GM20431 (cell line): ENCODE data around the gene ZBTB38.

Experiments
- in situ Hi-C: fragments of 300-500 bp; cut with MseI, MboI; formaldehyde crosslinking; loops from one replicate; pipeline ENCODE4 v1.15.0; 2020; ENCODE audit warnings: low sequenced_read_pairs; ENCODE audit not compliant: unreplicated experiment

ZBTB38 gene

DNA sequence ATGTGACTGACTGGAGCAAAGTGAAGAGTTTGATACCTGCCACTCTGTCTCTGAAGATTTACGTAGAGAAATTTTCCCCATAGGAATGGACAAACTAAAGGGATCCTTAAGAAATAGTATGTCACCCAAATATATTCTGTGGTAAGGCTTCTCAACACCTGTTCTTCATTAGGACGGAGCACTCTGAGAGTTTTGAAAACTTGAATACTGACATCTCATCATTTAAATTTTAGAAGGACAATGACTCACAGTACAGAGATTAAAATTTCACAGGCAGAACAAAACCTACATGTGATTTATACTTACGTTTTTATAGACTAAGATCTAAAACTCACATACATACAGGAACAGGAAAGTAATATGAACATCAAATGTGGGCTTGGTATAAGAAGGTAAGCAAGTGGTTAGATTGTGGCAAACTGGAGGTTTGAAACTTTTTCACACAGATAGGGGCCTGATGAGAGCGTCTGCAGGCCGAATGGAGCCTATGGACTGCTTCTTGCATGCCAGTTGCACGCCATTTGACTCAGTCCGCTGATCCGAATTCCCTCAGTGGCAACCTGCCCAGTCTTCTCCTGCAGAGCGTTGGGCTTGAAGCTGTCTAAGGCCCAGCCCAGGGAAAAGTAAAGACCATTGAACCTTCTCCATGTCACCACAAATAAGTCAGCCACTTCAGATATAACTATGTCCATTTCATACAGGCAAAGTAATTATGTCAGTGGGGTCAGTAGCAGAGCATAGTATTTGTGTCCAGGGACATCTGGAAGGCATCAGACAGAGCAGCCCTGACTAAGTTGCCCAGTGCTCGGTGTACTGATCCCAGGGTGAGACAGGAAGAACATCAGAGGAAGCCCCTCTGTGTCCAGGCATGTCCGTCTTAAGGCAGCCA lies 45.7 kb downstream of the ZBTB38 start:
- in situ Hi-C loops = loop anchor here (10.0 kb wide), 1 partner anchor 59 kb away; no protein-coding TSS in a partner anchor

- in situ Hi-C loops = loop anchor here (10.0 kb wide), 1 partner anchor 60 kb away; no protein-coding TSS in a partner anchor
Measured at GRCh38 chr3:141414800-141415462, 46.6 kb downstream of the ZBTB38 start.

- in situ Hi-C loops = loop anchor here (10.0 kb wide), 1 partner anchor 61 kb away; no protein-coding TSS in a partner anchor
Measured at GRCh38 chr3:141415953-141416352, 47.6 kb downstream of the ZBTB38 start.
